ENCODE measurements around the gene FGF23.

GRCh38 chr12:4320853-4321701, 58.4 kb downstream of the FGF23 start, which contains the start of gene TIGAR:
- TF ChIP-seq CTCF (IDR thresholded peaks at IDR 0.05) (no peak), EZH2 (IDR thresholded peaks at IDR 0.05; ENCODE audit: borderline replicate concordance, insufficient read depth, low read depth, low read length, poor library complexity, severe bottlenecking) (no peak)

Data from B cell (primary cell).